NCI-H2227 (cell line): ENCODE measurements around the gene ORAI3.

Experiments
- DNase-seq: peaks from one replicate; lab custom pipeline; 2025; ENCODE audit not compliant: unreplicated experiment; lab: John Stamatoyannopoulos, UW

The ORAI3 gene

GRCh38 chr16:30948667-30949649 lies at the start of gene ORAI3:
Gene ORAI3, plus strand, starts transcription at chr16:30949068. Its CDS starts 222 bp downstream, at chr16:30949290.
- peak; percentile 67 for DNase-seq

GRCh38 chr16:30899794-30900193 lies 49.1 kb upstream of the ORAI3 start:
- DNase-seq, result no peak

GRCh38 chr16:30900588-30900987 lies 48.3 kb upstream of the ORAI3 start:
- no peak for DNase-seq

GRCh38 chr16:30901201-30902028 lies 47.5 kb upstream of the ORAI3 start:
- DNase-seq, result no peak

GRCh38 chr16:30902029-30902972 lies 46.6 kb upstream of the ORAI3 start:
- DNase-seq, result peak; percentile 66

GRCh38 chr16:30903002-30903401 lies 45.9 kb upstream of the ORAI3 start:
- DNase-seq, result no peak

- DNase-seq, result no peak
Observed at GRCh38 chr16:30903596-30903995, 45.3 kb upstream of the ORAI3 start.

- no peak for DNase-seq
Observed at GRCh38 chr16:30904114-30904780, 44.6 kb upstream of the ORAI3 start.

GRCh38 chr16:30907064-30907463 lies 41.8 kb upstream of the ORAI3 start:
- no peak for DNase-seq

GRCh38 chr16:30910427-30911029 lies 38.3 kb upstream of the ORAI3 start:
- DNase-seq, result no peak

GRCh38 chr16:30912794-30913412 lies 36.0 kb upstream of the ORAI3 start:
- no peak for DNase-seq

- no peak for DNase-seq
Observed at GRCh38 chr16:30914830-30915229, 34.0 kb upstream of the ORAI3 start.

GRCh38 chr16:30918614-30919013 lies 30.3 kb upstream of the ORAI3 start:
- DNase-seq, result no peak

GRCh38 chr16:30920891-30921290 lies 28.0 kb upstream of the ORAI3 start:
- no peak for DNase-seq

- DNase-seq, result no peak
Observed at GRCh38 chr16:30921459-30921747, 27.5 kb upstream of the ORAI3 start.

- peak; percentile 96 for DNase-seq
Observed at GRCh38 chr16:30921748-30922419, 27.0 kb upstream of the ORAI3 start.

- peak; percentile 99 for DNase-seq
Observed at GRCh38 chr16:30922420-30922959, 26.4 kb upstream of the ORAI3 start.

GRCh38 chr16:30922960-30923535 lies 25.8 kb upstream of the ORAI3 start:
- DNase-seq, result peak; percentile 99
